ENCODE data around the gene UGDH.

- TF ChIP-seq CTCF (conservative IDR thresholded peaks at IDR 0.05; ENCODE audit: low read length) (no peak), EZH2phosphoT487 (IDR thresholded peaks at IDR 0.05; ENCODE audit: borderline replicate concordance) (no peak)
Measured at GRCh38 chr4:39571504-39571903, 44.3 kb upstream of the UGDH start.
